Testis (tissue), 3 donors: ENCODE measurements around the gene HNRNPF. TPM values are rescaled to one million over a fixed set of nuclear protein-coding genes. Genes with fewer than 3 reads are reported as not detected.

Experiments
- DNase-seq: peaks from one replicate; pipeline ENCODE4 v3.0.0-alpha.2; 2019
- H3K27ac ChIP-seq, 2 donors: fragments of 200-600 bp; sonication (generic); one replicate each; pipeline ENCODE4 v1.5.1; 2019
- H3K27me3 ChIP-seq: fragments of 200-600 bp; sonication (generic); one replicate; pipeline ENCODE4 v1.5.1; 2019
- H3K36me3 ChIP-seq: fragments of 200-600 bp; sonication (generic); one replicate; pipeline ENCODE4 v1.5.1; 2017; ENCODE audit warnings: low read depth; ENCODE audit errors: missing control alignments
- H3K4me1 ChIP-seq: fragments of 200-600 bp; sonication (generic); one replicate; pipeline ENCODE4 v1.5.1; 2019
- H3K4me3 ChIP-seq, 2 donors: fragments of 200-600 bp; sonication (generic); one replicate each; pipeline ENCODE4 v1.5.1; 2017 to 2019
- H3K9me3 ChIP-seq: fragments of 200-600 bp; sonication (generic); one replicate; pipeline ENCODE4 v1.5.1; 2017
- CTCF ChIP-seq, 3 experiments: fragments of 450-650 bp in 2 of 3; fragments of 200-600 bp in 1 of 3; sonication (generic) in 1 of 3; IDR thresholded peaks; one replicate each; pipeline ENCODE4 v1.5.1; 2016 to 2019; ENCODE audit warnings: antibody characterized with exemption in 3 of 3, mild to moderate bottlenecking in 2 of 3, moderate library complexity in 1 of 3
- POLR2A ChIP-seq: fragments of 450-650 bp; IDR thresholded peaks from one replicate; pipeline ENCODE4 v1.6.1; 2017; ENCODE audit warnings: antibody characterized with exemption, mild to moderate bottlenecking, moderate library complexity
- WGBS, 2 donors: methylation state at CpG; one replicate each; pipeline ENCODE4 v1.1.5; 2018; 5-methylcytosine and 5-hydroxymethylcytosine counted together
- intact Hi-C: fragments of 100-400 bp; cut with DNase I; formaldehyde crosslinking; loops from one replicate; pipeline ENCODE4 v1.15.1; 2023; ENCODE audit warnings: low total_unique reads
- polyA plus RNA-seq: library from polyadenylated mRNA; stranded (reverse); fragments of 350-450 nt; fragmentation: Illumina TruSeq; extraction: RNeasy Lipid Tissue Mini Kit (QIAGEN cat#74804); gene quantifications from one replicate; pipeline ENCODE4 v1.2.3, GENCODE V29; 2014; ENCODE audit warnings: low read depth, low replicate concordance; ENCODE audit not compliant: insufficient read depth
- total RNA-seq, 2 donors: library from RNA; depleted of rRNA; stranded (reverse); fragments of >200 nt; gene quantifications; one replicate each; pipeline ENCODE4 v1.2.3, GENCODE V29; 2016

Gene HNRNPF
- total and polyA plus RNA-seq, 3 donors from 2014 or later, result 120 to 232 (median 159) TPM

GRCh38 chr10:43361547-43362190 is 47.3 kb downstream of the HNRNPF start:
- WGBS, 2 donors, result 21 to 44% methylated on average over 8 to 21 of the region's 21 CpGs
- Histone ChIP-seq H3K4me1 (no peaks in the 10 kb centered on the region), H3K27ac (peak overlapping the region; percentile 40 to 72), H3K36me3 (no peaks in the 10 kb centered on the region), H3K4me3 (peak overlapping the region; percentile 66 to 68), H3K9me3 (no peaks in the 10 kb centered on the region), H3K27me3 (no peaks in the 10 kb centered on the region)
- TF ChIP-seq CTCF (IDR thresholded peaks at IDR 0.05), result no peak
- TF ChIP-seq POLR2A, result no peak
- no peak for DNase-seq
- intact Hi-C loops, result no loop called here

- intact Hi-C loops, result no loop called here
- TF ChIP-seq POLR2A (no peak), CTCF (IDR thresholded peaks at IDR 0.05) (no peak)
- Histone ChIP-seq H3K27ac (no peak overlapping the region), H3K4me3 (no peak overlapping the region), H3K4me1 (no peaks in the 10 kb centered on the region), H3K27me3 (no peaks in the 10 kb centered on the region), H3K9me3 (no peaks in the 10 kb centered on the region), H3K36me3 (no peaks in the 10 kb centered on the region)
- DNase-seq, result no peak
- 70 to 83% methylated on average over 6 of the region's 6 CpGs for WGBS, 2 donors
Measured at GRCh38 chr10:43360086-43360485, 48.9 kb downstream of the HNRNPF start.

GRCh38 chr10:43355749-43356371 is 53.1 kb downstream of the HNRNPF start:
- 82 to 87% methylated on average over 4 of the region's 4 CpGs for WGBS, 2 donors
- Histone ChIP-seq H3K4me3 (no peak overlapping the region), H3K36me3 (no peaks in the 10 kb centered on the region), H3K27ac (no peak overlapping the region), H3K9me3 (no peaks in the 10 kb centered on the region), H3K4me1 (no peaks in the 10 kb centered on the region), H3K27me3 (no peaks in the 10 kb centered on the region)
- TF ChIP-seq POLR2A, result no peak
- TF ChIP-seq CTCF (IDR thresholded peaks at IDR 0.05), result no peak
- DNase-seq, result no peak
- intact Hi-C loops, result no loop called here

GRCh38 chr10:43354879-43355380 is 54.1 kb downstream of the HNRNPF start:
- H3K4me1 ChIP-seq, result no peaks in the 10 kb centered on the region
- WGBS, 2 donors, result 25 to 42% methylated on average over 2 of the region's 2 CpGs
- no peak overlapping the region for H3K4me3 ChIP-seq
- no peak overlapping the region for H3K27ac ChIP-seq
- H3K27me3 ChIP-seq, result no peaks in the 10 kb centered on the region
- no peaks in the 10 kb centered on the region for H3K9me3 ChIP-seq
- no peaks in the 10 kb centered on the region for H3K36me3 ChIP-seq
- intact Hi-C loops, result no loop called here
- DNase-seq, result no peak
- TF ChIP-seq CTCF (IDR thresholded peaks at IDR 0.05) (no peak), POLR2A (no peak)

GRCh38 chr10:43354330-43354635 is 54.7 kb downstream of the HNRNPF start:
- Histone ChIP-seq H3K27ac (no peak overlapping the region), H3K4me1 (no peaks in the 10 kb centered on the region), H3K9me3 (no peaks in the 10 kb centered on the region), H3K27me3 (no peaks in the 10 kb centered on the region), H3K4me3 (no peak overlapping the region), H3K36me3 (no peaks in the 10 kb centered on the region)
- no peak for DNase-seq
- TF ChIP-seq POLR2A (no peak), CTCF (IDR thresholded peaks at IDR 0.05) (no peak)
- WGBS, 2 donors, result 62 to 64% methylated on average over 2 of the region's 2 CpGs
- intact Hi-C loops, result no loop called here
